Lower leg skin (tissue), 3 donors: Measurements from ENCODE around the gene GALNT12.

Experiments
- CTCF ChIP-seq, 3 donors: fragments of 450-650 bp; IDR thresholded peaks; one replicate each; pipeline ENCODE4 v1.5.1; 2016; ENCODE audit warnings: antibody characterized with exemption in 3 of 3, mild to moderate bottlenecking in 3 of 3, moderate library complexity in 2 of 3
- POLR2A ChIP-seq, 2 donors: fragments of 450-650 bp; IDR thresholded peaks; one replicate each; pipeline ENCODE4 v1.6.1; 2016 to 2017; ENCODE audit warnings: antibody characterized with exemption in 2 of 2, mild to moderate bottlenecking in 1 of 2, moderate library complexity in 1 of 2

GRCh38 chr9:98849563-98849962 lies 42.1 kb downstream of the GALNT12 start:
- TF ChIP-seq CTCF (IDR thresholded peaks at IDR 0.05), result no peak
- TF ChIP-seq POLR2A (IDR thresholded peaks at IDR 0.05), result no peak
